Fibroblast of the aortic adventitia (primary cell): ENCODE results near the gene MICOS13. TPM values are rescaled to one million over a fixed set of nuclear protein-coding genes. Genes with fewer than 3 reads are reported as not detected.

Source experiments
- DNase-seq: peaks from one replicate; pipeline ENCODE4 v3.0.0-alpha.2; 2010; ENCODE audit warnings: low read depth
- H3K4me3 ChIP-seq: 2 replicates; pipeline ENCODE4 v1.5.1; 2011; ENCODE audit warnings: low read depth, mild to moderate bottlenecking, control low read depth, low read length, moderate library complexity
- CTCF ChIP-seq: IDR thresholded peaks from 2 replicates; pipeline ENCODE4 v1.5.1; 2011; ENCODE audit warnings: mild to moderate bottlenecking, low read length, control low read depth, inconsistent platforms; ENCODE audit not compliant: insufficient read depth
- total RNA-seq: library from RNA; depleted of rRNA; stranded (reverse); fragments of >200 nt; gene quantifications from 2 replicates; pipeline ENCODE4 v1.2.3, GENCODE V29; 2012; ENCODE audit warnings: low replicate concordance

MICOS13 gene
- total RNA-seq, 1 donor: 31.1 TPM

DNA sequence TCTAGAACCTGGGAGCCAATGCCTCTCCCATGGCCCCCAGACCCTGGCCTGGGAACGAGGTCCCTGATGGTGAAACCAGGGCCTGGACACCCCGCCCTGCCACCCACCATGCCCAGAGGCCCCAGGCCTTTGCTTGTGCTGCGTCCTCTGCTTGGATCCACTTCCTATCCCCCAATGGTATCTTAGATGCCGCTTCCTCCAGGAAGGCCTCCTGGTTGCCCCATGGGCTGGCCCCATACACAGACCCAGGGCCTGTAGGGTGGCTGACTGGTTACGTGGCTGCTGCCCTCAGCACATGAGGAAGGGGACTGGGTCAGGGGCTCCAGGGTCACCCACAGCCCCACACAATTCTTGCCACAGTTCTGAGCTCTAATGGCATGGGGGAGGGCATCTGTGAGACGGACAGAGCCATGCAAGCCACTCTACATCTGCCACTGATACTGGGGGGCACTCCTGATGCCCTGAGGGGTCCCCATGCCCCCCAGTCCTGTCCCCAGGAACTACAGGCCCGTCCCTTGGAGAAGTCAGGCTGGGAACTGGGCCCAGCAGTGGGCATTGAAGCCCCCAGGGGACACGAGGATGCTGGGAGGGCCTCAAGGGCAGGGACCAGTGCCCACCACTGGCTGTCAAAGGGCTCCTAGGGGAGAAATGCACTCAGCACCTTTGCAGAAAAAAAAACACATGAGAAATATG is 14.8 kb upstream of the MICOS13 start:
- no peak for TF ChIP-seq CTCF
- H3K4me3 ChIP-seq: no peak overlapping the region
- no peak for DNase-seq

DNA sequence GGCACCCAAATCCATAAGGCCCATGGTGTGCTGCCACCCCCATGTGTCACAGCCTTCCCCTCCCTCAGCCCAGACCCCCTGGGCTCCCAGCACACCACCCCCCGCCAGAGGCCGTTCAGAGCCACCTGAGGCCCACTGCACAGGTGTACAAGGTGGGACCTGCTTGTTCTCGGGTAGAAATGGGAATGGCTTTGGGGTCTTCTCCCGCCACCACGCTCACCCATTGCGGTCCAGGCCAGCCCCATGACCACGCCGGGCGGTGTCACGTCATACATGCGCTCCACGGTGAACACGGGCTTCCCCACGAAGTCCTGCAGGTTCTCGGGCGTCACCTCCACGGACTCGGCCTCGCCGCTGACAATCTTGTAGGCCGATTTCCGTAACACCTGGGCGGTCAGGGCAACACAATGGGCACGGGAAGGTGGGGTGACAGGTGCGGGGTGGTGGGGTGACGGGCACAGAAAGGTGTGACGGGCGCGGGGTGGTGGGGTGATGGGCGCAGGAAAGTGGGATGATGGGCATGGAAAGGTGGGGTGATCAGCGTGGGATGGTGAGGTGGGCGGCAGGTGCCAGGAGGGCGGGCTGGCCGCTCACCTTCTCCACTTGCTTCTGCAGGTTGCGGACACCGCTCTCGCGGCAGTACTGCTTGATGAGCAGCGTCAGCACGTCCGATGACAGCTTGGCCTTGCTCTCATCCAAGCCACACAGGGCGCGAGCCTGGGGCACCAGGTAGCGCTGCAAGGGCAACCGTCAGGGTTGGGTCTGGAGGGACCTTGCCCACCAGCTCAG is 14.0 kb upstream of the MICOS13 start:
- TF ChIP-seq CTCF: no peak
- H3K4me3 ChIP-seq: no peak overlapping the region
- DNase-seq: no peak

DNA sequence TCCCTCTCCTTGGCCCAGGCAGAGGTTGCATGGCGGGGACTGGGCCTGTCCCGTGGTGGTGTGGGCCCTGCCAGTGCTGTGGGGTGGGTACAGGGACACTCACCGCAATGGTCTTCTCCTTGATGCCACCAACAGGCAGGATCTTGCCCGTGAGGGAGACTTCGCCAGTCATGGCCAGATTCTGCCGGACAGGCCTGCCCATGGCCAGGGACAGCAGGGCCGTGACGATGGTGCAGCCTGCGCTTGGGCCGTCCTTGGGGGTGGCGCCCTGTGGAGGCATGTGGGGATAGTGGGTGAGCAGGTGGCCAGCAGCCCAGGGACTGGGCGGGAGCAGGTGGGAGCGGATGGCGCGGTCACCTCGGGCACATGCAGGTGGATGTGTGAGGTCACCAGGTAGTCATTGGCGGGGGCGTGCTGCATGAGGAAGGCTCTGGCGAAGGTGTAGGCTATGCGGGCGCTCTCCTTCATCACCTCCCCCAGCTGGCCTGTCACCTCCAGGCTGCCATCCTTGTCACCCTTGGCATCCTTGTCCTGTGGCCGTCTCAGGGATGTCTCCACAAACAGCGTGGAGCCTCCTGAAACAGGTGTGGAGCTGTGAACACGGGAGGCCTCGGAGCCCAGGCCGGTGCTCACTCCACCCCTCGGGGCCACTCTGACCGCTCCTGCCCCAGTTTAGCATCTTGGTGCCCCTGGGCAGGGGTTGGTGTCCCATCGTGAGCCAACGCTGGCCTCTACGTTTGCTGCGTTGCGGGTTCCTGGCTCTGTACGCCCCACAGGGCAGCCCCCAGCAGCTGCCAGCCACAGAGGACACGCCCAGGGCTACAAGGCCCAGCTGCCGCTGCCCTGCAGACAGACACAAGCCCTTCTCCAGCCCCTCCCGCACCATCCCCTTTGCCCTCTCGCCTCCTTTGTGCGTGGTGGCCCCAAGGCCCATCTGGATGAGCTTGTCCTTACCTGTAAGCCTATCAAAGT is 13.2 kb upstream of the MICOS13 start:
- no peak for DNase-seq
- TF ChIP-seq CTCF: no peak
- no peak overlapping the region for H3K4me3 ChIP-seq

DNA sequence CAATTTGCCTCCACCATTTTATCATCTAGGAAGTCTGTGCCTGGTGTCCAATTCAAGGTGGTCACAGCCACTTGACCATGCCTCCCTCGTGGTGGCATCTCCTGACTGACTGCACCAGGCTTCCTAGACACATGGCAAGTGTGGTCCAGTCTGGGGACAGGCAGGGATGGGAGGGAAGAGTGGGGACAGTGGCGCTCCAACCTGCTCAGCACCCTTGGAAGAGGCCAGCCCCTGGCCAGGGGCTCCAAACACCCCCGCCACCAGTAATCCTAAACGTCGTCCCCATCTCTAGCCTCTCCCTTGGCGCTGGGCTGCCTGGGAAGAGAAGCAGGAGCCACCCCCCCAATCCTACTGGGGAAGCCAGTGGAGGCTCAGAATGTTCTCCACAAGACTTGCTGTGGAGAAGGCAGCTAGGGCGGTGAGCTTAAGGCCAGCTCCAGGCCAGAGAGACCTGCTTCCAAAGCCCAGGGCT is 12.4 kb upstream of the MICOS13 start:
- no peak for DNase-seq
- no peak overlapping the region for H3K4me3 ChIP-seq
- no peak for TF ChIP-seq CTCF

- DNase-seq: peak; percentile 27
- H3K4me3 ChIP-seq: peak overlapping the region; percentile 93
These were observed 11.8 kb upstream of the MICOS13 start for GRCh38 chr19:5691822-5692722.

More at GRCh38 chr19:5691822-5692722, 11.8 kb upstream of the MICOS13 start:
- no peak for TF ChIP-seq CTCF
